SU-DHL-6 (cell line): ENCODE measurements around the gene DSCAML1.

ENCODE experiments used
- H2AFZ ChIP-seq: fragments of 200-600 bp; sonication (generic); 2 replicates; pipeline ENCODE4 v1.6.1; 2014; ENCODE audit warnings: low read depth, mild to moderate bottlenecking, moderate library complexity, mixed read lengths, antibody characterized with exemption, low read length; ENCODE audit not compliant: severe bottlenecking
- H3F3A ChIP-seq: fragments of 200-600 bp; shearing (Covaris generic); 2 replicates; pipeline ENCODE4 v1.6.0; 2016; ENCODE audit warnings: antibody characterized with exemption, mild to moderate bottlenecking; ENCODE audit not compliant: insufficient read depth
- H3K27ac ChIP-seq: fragments of 200-600 bp; sonication (generic); 2 replicates; pipeline ENCODE4 v1.5.1; 2016; ENCODE audit warnings: low read depth, mild to moderate bottlenecking, low read length, moderate library complexity, mixed read lengths
- H3K27me3 ChIP-seq: fragments of 200-600 bp; sonication (generic), shearing (Covaris generic); 2 replicates; pipeline ENCODE4 v1.6.0; 2014; ENCODE audit warnings: mild to moderate bottlenecking, low read length
- H3K36me3 ChIP-seq: fragments of 200-600 bp; sonication (generic); 2 replicates; pipeline ENCODE4 v1.6.1; 2014; ENCODE audit warnings: mild to moderate bottlenecking, low read length, mixed read lengths
- H3K4me2 ChIP-seq: fragments of 300-600, 200-600 bp; shearing (Covaris generic), sonication (generic); 2 replicates; pipeline ENCODE4 v1.6.0; 2014; ENCODE audit warnings: low read length, low read depth, mild to moderate bottlenecking; ENCODE audit not compliant: poor library complexity, severe bottlenecking
- H3K4me3 ChIP-seq: fragments of 200-600 bp; sonication (generic); 2 replicates; pipeline ENCODE4 v1.5.1; 2014; ENCODE audit warnings: antibody characterized with exemption, low read length, mild to moderate bottlenecking, mixed read lengths; ENCODE audit not compliant: insufficient read depth, poor library complexity, severe bottlenecking
- H3K79me2 ChIP-seq: fragments of 200-600 bp; sonication (generic); 2 replicates; pipeline ENCODE4 v1.6.1; 2014; ENCODE audit warnings: mild to moderate bottlenecking, low read length, moderate library complexity; ENCODE audit not compliant: insufficient read depth
- H3K9ac ChIP-seq: fragments of 200-600 bp; sonication (generic); 2 replicates; pipeline ENCODE4 v1.7.0; 2014; ENCODE audit warnings: mild to moderate bottlenecking, low read length
- H3K9me2 ChIP-seq: fragments of 200-600 bp; sonication (generic); replicated peaks from 2 replicates; pipeline ENCODE4 v1.6.1; 2014; ENCODE audit warnings: low read length; ENCODE audit not compliant: insufficient read depth
- H3K9me3 ChIP-seq: fragments of 200-600 bp; sonication (generic); 2 replicates; pipeline ENCODE4 v1.6.1; 2014; ENCODE audit warnings: low read length, mixed read lengths; ENCODE audit not compliant: insufficient read depth
- H4K20me1 ChIP-seq: fragments of 200-600 bp; sonication (generic); 2 replicates; pipeline ENCODE4 v1.6.1; 2014; ENCODE audit warnings: low read depth, mild to moderate bottlenecking, antibody characterized with exemption, low read length, moderate library complexity, mixed read lengths
- CTCF ChIP-seq: fragments of 200-600 bp; sonication (generic); IDR thresholded peaks from one replicate; pipeline ENCODE4 v1.5.1; 2017; ENCODE audit warnings: antibody characterized with exemption, mild to moderate bottlenecking, low read length, moderate library complexity; ENCODE audit not compliant: insufficient read depth, poor library complexity, severe bottlenecking
- EZH2phosphoT487 ChIP-seq: fragments of 200-600 bp; sonication (generic), shearing (Covaris generic); conservative IDR thresholded peaks from 2 replicates; pipeline ENCODE4 v1.6.1; 2018; ENCODE audit warnings: mild to moderate bottlenecking, antibody characterized with exemption, low read length, moderate library complexity, mixed read lengths

Gene DSCAML1

GRCh38 chr11:117821431-117821830 is 24.4 kb upstream of the DSCAML1 start:
- Histone ChIP-seq H3K27ac (no peak overlapping the region), H3K27me3 (no peaks in the 10 kb centered on the region), H3K4me2 (no peak overlapping the region), H3K9me2 (no peaks in the 10 kb centered on the region), H3K9me3 (no peaks in the 10 kb centered on the region), H2AFZ (no peak overlapping the region), H3K9ac (no peak overlapping the region), H4K20me1 (no peaks in the 10 kb centered on the region), H3K79me2 (no peaks in the 10 kb centered on the region), H3K36me3 (no peaks in the 10 kb centered on the region), H3F3A (no peaks in the 10 kb centered on the region), H3K4me3 (no peak overlapping the region)
- TF ChIP-seq CTCF (no peak), EZH2phosphoT487 (no peak)

- Histone ChIP-seq H3F3A (no peaks in the 10 kb centered on the region), H3K36me3 (no peaks in the 10 kb centered on the region), H3K9me2 (no peaks in the 10 kb centered on the region), H3K9ac (no peak overlapping the region), H3K9me3 (no peaks in the 10 kb centered on the region), H3K79me2 (no peaks in the 10 kb centered on the region), H3K4me2 (no peak overlapping the region), H3K27ac (no peak overlapping the region), H2AFZ (no peak overlapping the region), H3K4me3 (no peak overlapping the region), H3K27me3 (no peaks in the 10 kb centered on the region), H4K20me1 (no peaks in the 10 kb centered on the region)
- TF ChIP-seq EZH2phosphoT487, result no peak
- no peak for TF ChIP-seq CTCF
Observed at GRCh38 chr11:117820516-117820915, 23.5 kb upstream of the DSCAML1 start.

GRCh38 chr11:117820071-117820470 is 23.1 kb upstream of the DSCAML1 start:
- Histone ChIP-seq H3K36me3 (no peaks in the 10 kb centered on the region), H3K27ac (no peak overlapping the region), H3K9me3 (no peaks in the 10 kb centered on the region), H2AFZ (no peak overlapping the region), H4K20me1 (no peaks in the 10 kb centered on the region), H3K9ac (no peak overlapping the region), H3K27me3 (no peaks in the 10 kb centered on the region), H3F3A (no peaks in the 10 kb centered on the region), H3K4me3 (no peak overlapping the region), H3K9me2 (no peaks in the 10 kb centered on the region), H3K4me2 (no peak overlapping the region), H3K79me2 (no peaks in the 10 kb centered on the region)
- TF ChIP-seq CTCF (no peak), EZH2phosphoT487 (no peak)
